Measurements from ENCODE around the gene RNF149.
A peak's percentile ranks its signal among the peaks of the same experiment; 100 is the strongest.
"Not testable (repeated sequence)": the region's sequence is repeated elsewhere in the genome, so short reads cannot be mapped to it uniquely, and the experiment has no call there.

RNF149 gene

DNA sequence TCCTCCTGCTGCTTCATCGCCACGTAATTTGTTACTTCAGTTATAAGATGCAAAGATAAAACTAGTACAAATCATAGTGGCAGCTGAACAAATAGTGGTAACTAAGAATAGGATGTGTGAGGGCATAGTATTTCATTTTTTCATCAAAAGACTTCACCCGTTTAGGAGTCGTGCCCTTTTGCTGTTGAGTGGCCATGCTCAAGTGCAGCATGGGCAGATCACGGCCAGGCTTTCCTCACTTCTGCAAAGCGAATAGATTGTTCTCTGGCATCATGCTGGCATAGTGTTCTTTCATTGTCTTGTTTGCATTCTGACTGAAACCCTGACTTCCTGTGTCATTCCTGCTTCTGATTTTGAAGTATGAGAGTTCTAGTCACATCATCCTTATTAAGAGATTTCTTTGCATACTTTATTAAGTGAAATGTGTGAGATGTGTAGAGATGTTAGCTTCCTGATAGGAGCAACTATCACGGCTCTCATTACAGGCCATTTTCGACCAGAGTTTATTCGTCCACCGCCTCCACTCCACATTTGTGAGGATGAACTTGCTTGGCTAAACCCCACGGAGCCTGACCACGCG is 44.1 kb downstream of the RNF149 start:
- ATAC-seq = no peak
- Mint-ChIP-seq H3K4me1 (peaks cover 15% of the 10 kb centered on the region), H3K27ac (no peak overlapping the region), H3K9me3 (no peaks in the 10 kb centered on the region), H3K36me3 (peaks cover 54% of the 10 kb centered on the region), H3K27me3 (no peaks in the 10 kb centered on the region), H3K4me3 (no peak overlapping the region)

DNA sequence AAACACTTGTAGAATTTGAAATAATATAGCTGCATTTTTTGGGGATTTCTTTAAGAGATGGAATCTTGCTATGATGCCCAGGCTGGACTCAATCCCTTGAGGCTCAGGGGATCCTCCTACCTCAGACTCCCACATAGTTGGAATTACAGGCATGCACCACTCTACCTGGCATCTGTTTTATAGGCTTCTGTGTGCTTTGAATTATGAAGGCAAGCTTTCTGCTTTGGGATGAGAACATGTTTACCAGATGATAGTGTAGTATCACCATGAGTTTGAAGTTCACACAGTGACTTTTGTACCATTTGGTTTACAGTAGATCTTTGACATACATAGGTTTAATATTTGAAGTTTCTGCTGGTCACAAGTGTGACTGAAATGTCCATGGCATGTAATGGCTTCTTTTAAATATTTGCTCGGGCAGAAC is 45.1 kb downstream of the RNF149 start:
- Mint-ChIP-seq H3K9me3 (no peaks in the 10 kb centered on the region), H3K27me3 (no peaks in the 10 kb centered on the region), H3K36me3 (peaks cover 59% of the 10 kb centered on the region), H3K27ac (no peak overlapping the region), H3K4me1 (peaks cover 23% of the 10 kb centered on the region), H3K4me3 (no peak overlapping the region)
- no peak for ATAC-seq

DNA sequence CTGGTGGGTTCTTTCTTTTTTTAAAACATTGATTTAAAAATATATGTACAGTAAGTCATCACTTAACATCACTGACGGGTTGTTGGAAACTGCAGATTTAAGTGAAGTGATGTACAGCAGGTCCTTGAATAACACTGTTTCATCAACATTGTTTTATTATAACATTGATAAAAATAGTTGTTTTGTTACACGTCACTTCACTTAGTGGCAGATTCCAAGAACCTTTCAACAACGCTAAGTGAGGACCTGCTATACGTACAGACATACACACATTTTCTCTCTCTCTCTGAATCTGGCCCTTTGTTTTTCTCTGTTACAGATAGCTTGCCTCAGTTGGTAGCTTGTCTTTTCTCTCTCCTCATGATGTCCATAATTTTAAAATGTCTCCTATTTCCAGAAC is 46.4 kb downstream of the RNF149 start:
- H3K4me3 Mint-ChIP-seq = no peak overlapping the region
- peaks cover 53% of the 10 kb centered on the region for H3K36me3 Mint-ChIP-seq
- H3K27me3 Mint-ChIP-seq = no peaks in the 10 kb centered on the region
- no peaks in the 10 kb centered on the region for H3K9me3 Mint-ChIP-seq
- no peak for ATAC-seq
- peaks cover 13% of the 10 kb centered on the region for H3K4me1 Mint-ChIP-seq
- H3K27ac Mint-ChIP-seq = no peak overlapping the region

DNA sequence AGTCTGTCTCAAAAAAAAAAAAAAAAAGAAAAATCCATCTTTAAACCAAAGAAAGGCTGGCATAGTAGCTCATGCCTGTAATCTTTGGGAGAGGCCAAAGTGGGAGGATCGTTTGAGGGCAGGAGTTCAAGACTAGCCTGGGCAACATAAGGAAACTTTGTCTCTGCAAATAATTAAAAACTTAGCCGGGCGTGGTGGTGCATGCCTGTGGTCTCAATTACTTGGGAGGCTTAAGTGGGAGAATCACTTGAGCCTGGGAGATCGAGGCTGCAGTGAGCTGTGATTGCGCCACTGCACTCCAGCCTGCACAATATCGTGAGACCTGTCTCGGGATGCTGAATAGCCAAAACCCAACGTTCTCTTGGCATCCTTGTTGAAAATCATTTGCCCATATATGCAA is 49.7 kb downstream of the RNF149 start:
- Mint-ChIP-seq H3K9me3 (no peaks in the 10 kb centered on the region), H3K4me1 (peaks cover 42% of the 10 kb centered on the region), H3K27ac (no peak overlapping the region), H3K4me3 (no peak overlapping the region), H3K27me3 (no peaks in the 10 kb centered on the region), H3K36me3 (peaks cover 46% of the 10 kb centered on the region)
- ATAC-seq = no peak

DNA sequence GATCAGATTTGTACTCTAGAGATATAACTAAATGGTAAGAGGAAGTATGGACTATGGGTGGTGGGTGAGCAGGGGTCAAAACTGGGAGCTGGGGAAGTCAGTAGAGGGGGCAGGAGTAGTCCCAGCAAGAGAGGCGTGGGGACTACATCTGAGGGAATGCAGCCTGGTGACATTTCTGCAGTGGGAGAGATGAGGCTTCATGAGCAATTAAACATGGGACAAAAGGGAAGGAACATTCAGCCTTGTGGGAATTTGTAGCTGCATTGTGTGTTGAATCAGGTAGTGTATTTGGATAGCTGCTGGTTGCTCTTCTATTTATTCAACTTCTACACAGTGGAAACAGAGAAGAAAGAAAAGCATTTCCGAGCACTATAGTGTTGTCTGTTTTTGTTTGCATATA is 52.2 kb downstream of the RNF149 start:
- no peak overlapping the region for H3K4me3 Mint-ChIP-seq
- H3K36me3 Mint-ChIP-seq = peaks cover 32% of the 10 kb centered on the region
- peaks cover 55% of the 10 kb centered on the region for H3K4me1 Mint-ChIP-seq
- no peaks in the 10 kb centered on the region for H3K9me3 Mint-ChIP-seq
- H3K27me3 Mint-ChIP-seq = no peaks in the 10 kb centered on the region
- H3K27ac Mint-ChIP-seq = peak overlapping the region; percentile 11
- no peak for ATAC-seq

DNA sequence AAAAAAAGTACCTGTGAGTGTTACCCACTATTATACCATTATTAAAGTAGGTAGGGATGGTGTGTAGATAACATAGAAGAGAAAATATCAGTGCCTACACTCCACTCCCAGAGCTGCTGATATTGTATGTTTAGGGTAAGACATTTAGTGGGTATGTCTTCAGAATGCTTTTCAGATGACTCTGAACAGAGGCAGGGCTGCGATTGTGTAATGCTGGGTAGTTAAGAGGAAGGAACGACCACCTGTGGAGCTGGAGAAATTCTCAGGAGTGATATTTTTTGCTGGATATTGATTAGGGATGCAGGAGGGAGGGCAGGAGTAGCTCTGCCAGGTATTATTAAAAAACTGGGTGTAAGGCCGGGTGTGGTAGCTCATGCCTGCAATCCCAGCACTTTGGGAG is 53.0 kb downstream of the RNF149 start:
- no peak overlapping the region for H3K4me3 Mint-ChIP-seq
- H3K9me3 Mint-ChIP-seq = no peaks in the 10 kb centered on the region
- no peak for ATAC-seq
- peak overlapping the region; percentile 11 for H3K27ac Mint-ChIP-seq
- peaks cover 55% of the 10 kb centered on the region for H3K4me1 Mint-ChIP-seq
- peaks cover 32% of the 10 kb centered on the region for H3K36me3 Mint-ChIP-seq
- H3K27me3 Mint-ChIP-seq = no peaks in the 10 kb centered on the region

DNA sequence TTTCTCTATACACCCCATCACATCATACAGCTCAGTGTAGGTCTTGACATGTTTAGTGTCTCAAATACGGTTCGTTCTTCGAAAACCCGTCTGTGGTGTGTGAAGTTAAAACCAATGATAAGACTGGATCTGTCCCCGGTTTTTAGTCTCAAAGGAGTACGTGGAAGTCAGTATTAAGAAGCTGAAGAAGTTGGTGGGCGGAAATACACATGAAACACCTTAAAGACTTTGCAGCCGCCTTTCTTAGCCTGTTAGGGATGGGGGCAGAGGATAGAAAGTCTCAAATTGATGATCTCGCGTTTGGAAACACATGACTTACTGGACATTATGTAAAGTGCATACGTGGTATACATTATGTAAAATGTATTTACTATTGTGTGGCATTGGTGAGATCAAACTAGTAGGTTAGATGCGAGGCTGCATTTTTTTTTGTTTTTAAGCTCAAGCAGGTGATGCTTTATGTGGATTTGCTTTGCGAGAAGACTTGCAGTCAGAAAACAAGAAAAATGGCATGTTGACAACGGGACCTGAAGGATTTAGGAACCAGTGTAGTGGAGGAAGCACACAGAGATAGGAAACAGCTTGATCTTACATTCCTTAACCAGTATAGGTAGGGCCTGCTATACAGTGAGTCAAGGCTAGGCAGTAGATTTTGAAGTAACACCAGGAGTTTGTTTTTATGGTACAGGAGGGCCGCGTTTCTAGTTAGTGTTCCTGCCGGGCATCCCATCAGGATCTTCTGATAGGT is 54.6 kb downstream of the RNF149 start:
- peak overlapping the region; percentile 92 for H3K27ac Mint-ChIP-seq
- H3K4me3 Mint-ChIP-seq = peak overlapping the region; percentile 91
- H3K4me1 Mint-ChIP-seq = peaks cover 51% of the 10 kb centered on the region
- no peaks in the 10 kb centered on the region for H3K27me3 Mint-ChIP-seq
- ATAC-seq = no peak
- no peaks in the 10 kb centered on the region for H3K9me3 Mint-ChIP-seq
- H3K36me3 Mint-ChIP-seq = peaks cover 27% of the 10 kb centered on the region

DNA sequence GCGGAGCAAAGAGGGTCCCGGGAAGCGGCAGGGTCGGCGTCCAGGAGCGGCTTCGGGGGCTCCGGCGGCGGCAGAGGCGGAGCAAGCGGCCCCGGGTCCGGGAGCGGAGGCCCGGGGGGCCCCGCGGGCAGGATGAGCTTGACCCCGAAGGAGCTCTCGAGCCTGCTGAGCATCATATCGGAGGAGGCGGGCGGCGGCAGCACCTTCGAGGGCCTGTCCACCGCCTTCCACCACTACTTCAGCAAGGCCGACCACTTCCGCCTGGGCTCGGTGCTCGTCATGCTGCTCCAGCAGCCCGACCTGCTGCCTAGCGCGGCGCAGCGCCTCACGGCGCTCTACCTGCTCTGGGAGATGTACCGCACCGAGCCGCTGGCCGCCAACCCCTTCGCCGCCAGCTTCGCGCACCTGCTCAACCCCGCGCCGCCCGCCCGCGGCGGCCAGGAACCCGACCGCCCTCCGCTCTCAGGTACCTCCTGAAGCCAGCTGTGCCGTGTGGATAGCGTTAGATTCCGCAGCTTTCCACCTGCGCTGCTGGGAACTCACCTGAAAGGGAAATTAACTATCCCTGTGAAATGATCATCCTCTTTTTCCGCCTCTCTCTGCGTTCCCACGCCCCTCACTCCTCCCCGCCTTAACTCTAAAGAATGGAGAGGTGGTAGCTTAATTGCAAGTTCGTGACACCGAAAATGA is 55.3 kb downstream of the RNF149 start:
- no peaks in the 10 kb centered on the region for H3K9me3 Mint-ChIP-seq
- peaks cover 48% of the 10 kb centered on the region for H3K4me1 Mint-ChIP-seq

DNA sequence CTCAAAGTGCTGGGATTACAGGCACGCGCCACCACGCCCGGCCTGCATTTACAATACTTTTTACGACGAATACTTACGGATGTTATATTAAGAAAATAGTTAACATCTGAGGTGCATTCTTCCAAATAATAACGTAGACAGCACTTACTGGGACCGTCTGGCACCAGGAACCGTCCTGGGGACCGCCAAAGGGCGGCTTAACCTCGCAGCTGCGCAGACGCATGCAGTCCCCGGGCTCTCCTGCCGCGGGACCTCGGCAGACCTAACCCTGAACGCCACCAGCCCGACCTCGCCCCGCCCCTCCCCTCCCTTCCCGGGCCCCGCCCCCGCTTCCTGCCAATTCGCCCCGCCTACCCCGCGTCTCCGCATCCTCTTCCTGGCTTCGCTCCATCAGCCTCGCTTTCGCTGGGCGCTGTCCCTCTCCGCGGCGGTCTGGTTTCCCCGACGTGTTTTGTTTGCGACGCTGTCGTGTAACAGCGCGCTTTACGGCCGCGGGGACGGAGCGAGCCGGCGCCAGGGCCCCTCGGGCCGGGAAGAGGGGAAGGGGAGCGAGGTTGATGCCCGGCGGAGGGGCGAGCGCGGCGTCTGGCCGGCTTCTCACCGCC is 56.0 kb downstream of the RNF149 start, which contains the start of gene CNOT11:
Gene CNOT11 (plus strand): TSS at position 479 of the 605 bp plus-strand sequence. CDS start 79 bp downstream, at position 558.
- ATAC-seq = peak; percentile 96
- Mint-ChIP-seq H3K27me3 (no peaks in the 10 kb centered on the region), H3K27ac (peak within 1 kb of the TSS; percentile 92), H3K9me3 (no peaks in the 10 kb centered on the region), H3K4me3 (peak within 1 kb of the TSS; percentile 91), H3K36me3 (peaks cover 17% of the 10 kb centered on the region), H3K4me1 (peaks cover 48% of the 10 kb centered on the region)

More for the DNA sequence above, 55.3 kb downstream of the RNF149 start:
- peak overlapping the region; percentile 92 for H3K27ac Mint-ChIP-seq
- no peaks in the 10 kb centered on the region for H3K27me3 Mint-ChIP-seq
- H3K36me3 Mint-ChIP-seq = peaks cover 22% of the 10 kb centered on the region
- peak overlapping the region; percentile 91 for H3K4me3 Mint-ChIP-seq
- peak; percentile 83 for ATAC-seq

DNA sequence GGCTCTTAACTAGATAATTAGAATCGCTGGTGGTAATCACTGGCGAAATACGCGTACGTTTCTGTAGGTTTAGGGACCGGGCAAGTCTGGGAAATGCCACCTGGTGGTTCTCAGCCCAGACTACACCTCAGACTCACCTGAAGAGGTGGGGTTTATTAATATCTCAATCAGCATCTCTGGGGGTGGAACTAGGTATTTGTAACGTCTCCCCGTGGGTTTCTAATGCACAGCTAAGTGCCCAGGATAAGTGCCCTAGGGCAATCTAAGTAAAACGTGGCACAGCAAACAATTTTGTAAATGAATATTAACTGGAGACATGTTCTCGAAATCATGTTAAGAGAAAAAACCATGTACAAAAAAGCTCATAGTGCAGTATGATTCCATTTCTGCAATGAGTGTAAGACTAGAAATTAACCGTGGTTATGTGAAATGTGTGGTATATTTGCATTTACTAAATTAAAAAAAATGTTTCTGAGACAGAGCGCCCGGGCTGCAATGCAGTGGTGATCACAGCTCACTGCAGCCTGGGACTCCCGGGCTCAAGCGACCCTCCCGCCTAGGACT is 56.6 kb downstream of the RNF149 start:
- H3K4me1 Mint-ChIP-seq = peaks cover 46% of the 10 kb centered on the region
- H3K27ac Mint-ChIP-seq = peak overlapping the region; percentile 92
- H3K27me3 Mint-ChIP-seq = no peaks in the 10 kb centered on the region
- peaks cover 16% of the 10 kb centered on the region for H3K36me3 Mint-ChIP-seq
- no peaks in the 10 kb centered on the region for H3K9me3 Mint-ChIP-seq
- peak overlapping the region; percentile 91 for H3K4me3 Mint-ChIP-seq
- ATAC-seq = peak; percentile 69

DNA sequence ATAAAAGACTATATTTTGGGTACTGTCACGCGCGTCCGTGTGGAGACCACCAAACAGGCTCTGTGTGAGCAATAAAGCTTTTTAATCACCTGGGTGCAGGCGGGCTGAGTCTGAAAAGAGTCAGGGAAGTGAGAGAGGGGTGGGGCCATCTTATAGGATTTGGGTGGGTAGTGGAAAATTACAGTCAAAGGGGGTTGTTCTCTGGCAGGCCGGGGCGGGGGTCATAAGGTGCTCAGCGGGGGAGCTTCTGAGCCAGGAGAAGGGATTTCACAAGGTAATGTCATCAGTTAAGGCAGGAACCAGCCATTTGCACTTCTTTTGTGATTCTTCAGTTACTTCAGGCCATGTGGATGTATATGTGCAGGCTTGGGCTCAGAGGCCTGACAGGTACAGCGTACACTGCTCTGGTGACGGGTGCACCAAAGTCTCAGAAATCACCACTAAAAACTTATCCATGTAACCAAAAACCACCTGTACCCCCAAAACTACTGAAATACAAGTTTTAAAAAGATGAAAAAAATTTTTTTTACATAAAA is 57.2 kb downstream of the RNF149 start:
- Mint-ChIP-seq H3K36me3 (peaks cover 10% of the 10 kb centered on the region), H3K4me1 (peaks cover 40% of the 10 kb centered on the region)
- not testable (repeated sequence) for H3K4me3 Mint-ChIP-seq, H3K9me3 Mint-ChIP-seq, H3K27me3 Mint-ChIP-seq, H3K27ac Mint-ChIP-seq, ATAC-seq

DNA sequence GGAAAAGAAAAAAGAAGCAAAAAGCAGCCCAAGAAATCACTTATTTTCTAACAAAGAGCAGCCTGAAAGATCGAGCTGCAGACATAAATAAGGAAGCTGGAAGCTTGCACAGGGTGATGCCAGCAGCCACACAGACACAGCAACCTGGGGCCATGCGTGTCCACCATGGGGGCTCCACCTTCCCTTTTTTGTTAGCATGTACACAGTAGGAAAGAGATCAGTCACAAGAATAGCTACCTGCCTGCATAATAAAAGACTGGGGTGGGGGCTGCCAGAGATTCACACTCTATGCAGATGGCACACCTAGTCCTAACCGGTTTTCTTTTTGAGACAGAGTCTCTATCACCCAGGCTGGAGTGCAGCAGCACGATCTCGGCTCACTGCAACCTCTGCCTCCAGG is 58.7 kb downstream of the RNF149 start:
- no peak for ATAC-seq
- no peaks in the 10 kb centered on the region for H3K9me3 Mint-ChIP-seq
- H3K27ac Mint-ChIP-seq = no peak overlapping the region
- peaks cover 29% of the 10 kb centered on the region for H3K4me1 Mint-ChIP-seq
- H3K27me3 Mint-ChIP-seq = no peaks in the 10 kb centered on the region
- H3K4me3 Mint-ChIP-seq = no peak overlapping the region
- no peaks in the 10 kb centered on the region for H3K36me3 Mint-ChIP-seq

DNA sequence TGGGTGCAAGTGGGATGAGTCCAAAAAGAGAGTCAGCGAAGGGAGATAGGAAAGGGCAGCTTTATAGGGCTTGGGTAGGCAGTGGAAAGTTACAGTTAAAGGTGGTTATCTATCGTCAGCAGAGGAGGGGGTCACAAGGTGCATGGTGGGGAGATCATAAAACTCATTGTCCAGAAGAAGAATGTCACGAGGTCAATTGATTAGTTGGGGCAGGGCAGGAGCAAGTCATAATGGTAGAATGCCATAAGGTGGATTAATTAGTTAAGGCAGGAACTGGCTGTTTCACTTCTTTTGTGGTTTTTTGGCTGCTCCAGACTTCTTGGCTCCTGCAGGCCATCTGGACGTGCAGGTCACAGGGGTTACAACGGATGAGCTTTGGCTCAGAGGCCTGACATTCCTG is 59.7 kb downstream of the RNF149 start:
- not testable (repeated sequence) for H3K27me3 Mint-ChIP-seq, H3K9me3 Mint-ChIP-seq, H3K27ac Mint-ChIP-seq, ATAC-seq, H3K36me3 Mint-ChIP-seq, H3K4me3 Mint-ChIP-seq
- peaks cover 18% of the 10 kb centered on the region for H3K4me1 Mint-ChIP-seq

DNA sequence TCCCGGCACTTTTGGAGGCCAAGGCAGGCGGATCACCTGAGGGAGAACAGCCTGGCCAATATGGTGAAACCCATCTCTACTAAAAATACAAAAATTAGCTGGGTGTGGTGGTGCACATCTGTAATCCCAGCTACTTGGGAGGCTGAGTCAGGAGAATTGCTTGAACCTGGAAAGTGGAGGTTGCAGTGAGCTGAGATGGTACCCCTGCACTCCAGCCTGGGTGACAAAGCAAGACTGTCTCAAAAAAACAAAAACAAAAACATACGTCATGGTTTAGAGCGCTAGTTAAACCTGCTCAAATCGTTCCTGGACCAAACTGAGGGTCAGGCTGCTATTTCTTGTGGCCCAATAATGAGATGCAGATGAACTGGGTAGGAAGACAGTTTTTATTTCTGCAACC is 63.0 kb downstream of the RNF149 start:
- H3K27me3 Mint-ChIP-seq, H3K9me3 Mint-ChIP-seq: not testable (repeated sequence)

DNA sequence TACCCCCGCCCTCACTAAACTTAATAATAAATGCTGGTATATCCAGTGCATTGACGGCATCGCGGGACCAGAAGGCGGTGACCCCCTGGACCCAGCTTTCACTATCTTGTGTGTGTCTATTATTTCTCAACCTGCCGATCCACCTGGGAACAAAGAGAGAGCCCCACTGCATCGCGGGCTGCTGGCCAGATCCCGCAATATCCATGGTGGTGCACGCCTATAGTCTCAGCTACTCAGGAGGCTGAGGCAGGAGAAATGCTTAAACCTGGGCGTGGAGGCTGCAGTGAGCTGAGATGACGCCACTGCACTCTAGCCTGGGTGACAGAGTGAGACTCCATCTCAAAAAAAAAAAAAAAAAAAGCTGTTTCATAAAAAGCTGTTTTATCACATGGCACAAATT is 63.6 kb downstream of the RNF149 start:
- H3K27me3 Mint-ChIP-seq, ATAC-seq, H3K4me3 Mint-ChIP-seq, H3K9me3 Mint-ChIP-seq, H3K27ac Mint-ChIP-seq, H3K4me1 Mint-ChIP-seq, H3K36me3 Mint-ChIP-seq: not testable (repeated sequence)

More for the DNA sequence above, 63.0 kb downstream of the RNF149 start:
- not testable (repeated sequence) for H3K27ac Mint-ChIP-seq, H3K4me3 Mint-ChIP-seq, ATAC-seq, H3K36me3 Mint-ChIP-seq, H3K4me1 Mint-ChIP-seq

Data from stimulated activated memory B cell treated with anti-CD40 and anti-IgM and Interleukin-4, amounts not matched to agents 10 μg/mL and 1 μg/mL and 100 μg/mL, for 72 hours (primary cell).